Posterior vena cava (tissue), 2 donors: ENCODE measurements around the gene HOXA7. TPM values are rescaled to one million over a fixed set of nuclear protein-coding genes. Genes with fewer than 3 reads are reported as not detected.

Source experiments
- DNase-seq: peaks from one replicate; pipeline ENCODE4 v3.0.0-alpha.2; 2020; ENCODE audit warnings: low spot score
- intact Hi-C, 2 donors: fragments of 100-400 bp; cut with DNase I; formaldehyde crosslinking; loops; one replicate each; pipeline versions ENCODE4 v1.14.1 to v1.14.2; 2022 to 2023
- total RNA-seq, 2 donors: library from RNA; stranded (reverse); fragmentation: NEBNext Ultra II Directional; extraction: Animal tissue kit (Norgen Biotek cat#: 25700); gene quantifications; one replicate each; pipeline ENCODE4 v1.2.1, GENCODE V29; 2021
- donor health status: DM: yes; HTN: yes; CAD: no.
- donor health status: DM: yes; HTN: yes; CAD: no.

Gene HOXA7
- total RNA-seq, 2 donors from 2014 or later, result 6.2 to 6.7 TPM

DNA sequence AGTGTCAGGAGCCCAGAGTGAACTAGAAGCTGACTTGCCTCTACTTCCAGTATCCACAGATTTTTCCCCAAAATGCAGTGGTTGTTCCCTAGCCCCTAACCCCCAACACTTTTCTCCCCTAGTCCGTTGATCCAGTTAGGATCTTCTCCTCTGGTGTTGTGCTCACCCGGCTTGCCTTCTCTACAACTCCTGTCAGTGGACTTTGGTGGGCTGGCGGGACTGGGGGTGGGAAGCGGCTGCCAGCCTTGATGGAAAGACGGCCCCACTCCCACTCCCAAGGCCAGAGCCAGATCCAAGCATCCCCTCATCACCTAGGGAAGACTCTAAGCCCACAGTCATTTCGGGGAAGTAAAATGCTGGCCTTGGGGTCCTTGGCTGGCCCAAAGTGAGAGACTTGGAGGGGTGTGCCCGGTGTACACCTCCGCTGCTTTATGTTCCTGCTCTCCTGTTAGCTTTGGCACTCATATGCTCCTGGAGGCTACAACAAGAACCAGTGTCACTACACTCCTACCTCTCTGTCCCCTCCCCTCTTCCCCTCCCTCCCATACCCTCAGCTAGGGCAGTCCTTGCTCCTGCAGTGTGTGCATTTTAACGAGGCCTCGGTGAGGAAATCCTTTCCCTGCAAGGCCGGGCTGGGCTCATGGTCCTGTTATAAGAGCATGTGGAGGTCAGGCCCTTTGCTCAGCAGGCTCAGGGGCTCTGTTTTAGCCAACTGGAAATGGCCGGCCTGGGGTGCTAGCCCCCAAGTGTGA lies 18.6 kb upstream of the HOXA7 start:
- intact Hi-C loops, result no loop called here

DNA sequence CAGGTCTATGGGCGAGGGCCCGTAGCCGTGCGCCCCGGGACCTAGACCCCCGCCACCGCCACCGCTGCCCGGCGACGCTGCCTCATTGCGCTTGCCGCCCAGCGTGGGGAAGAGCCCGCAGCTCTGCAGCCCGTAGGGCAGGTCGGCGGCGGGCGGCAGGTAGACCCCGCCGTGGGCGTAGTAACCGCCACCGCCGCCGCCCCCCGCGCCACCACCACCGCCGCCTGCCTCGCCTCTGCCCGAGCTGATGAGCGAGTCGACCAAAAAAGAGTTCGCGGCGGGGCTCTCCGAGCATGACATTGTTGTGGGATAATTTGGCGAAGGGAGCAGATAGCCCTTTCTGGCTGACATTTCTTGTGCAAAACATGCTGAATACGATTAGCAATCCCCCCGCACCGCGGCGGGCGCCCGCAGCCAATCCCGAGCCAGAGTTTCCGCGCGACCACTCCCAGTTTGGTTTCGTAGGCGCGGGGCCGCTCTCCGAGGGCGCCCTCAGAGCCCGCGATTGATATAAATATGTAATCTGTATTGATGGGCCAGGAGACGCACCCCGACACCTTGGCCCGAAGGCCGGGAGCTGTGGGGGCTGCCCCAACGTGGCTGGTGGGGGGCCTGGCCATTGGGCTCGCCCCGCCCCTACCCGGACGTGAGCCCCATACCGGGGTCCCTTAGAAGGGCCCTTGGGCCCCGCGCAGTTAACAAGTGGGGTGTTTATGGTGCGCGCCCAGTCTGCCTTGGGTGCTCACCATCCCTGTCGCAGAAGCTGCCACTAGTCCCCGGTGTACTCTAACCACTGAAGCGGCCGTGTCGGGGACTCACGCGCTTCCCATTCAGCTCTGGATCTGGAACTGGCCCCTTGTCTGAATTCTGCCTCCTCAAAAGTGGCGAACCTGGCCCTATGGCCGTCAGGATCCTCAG lies 17.7 kb upstream of the HOXA7 start, which contains the start of gene HOXA10:
HOXA10 (minus strand) TSS at position 365 of the 918 bp plus-strand sequence; CDS start at position 351, 14 bp downstream.
- intact Hi-C loops, result no loop called here
- peak; percentile 80 for DNase-seq

More for the DNA sequence above, 18.6 kb upstream of the HOXA7 start:
- DNase-seq, result no peak

DNA sequence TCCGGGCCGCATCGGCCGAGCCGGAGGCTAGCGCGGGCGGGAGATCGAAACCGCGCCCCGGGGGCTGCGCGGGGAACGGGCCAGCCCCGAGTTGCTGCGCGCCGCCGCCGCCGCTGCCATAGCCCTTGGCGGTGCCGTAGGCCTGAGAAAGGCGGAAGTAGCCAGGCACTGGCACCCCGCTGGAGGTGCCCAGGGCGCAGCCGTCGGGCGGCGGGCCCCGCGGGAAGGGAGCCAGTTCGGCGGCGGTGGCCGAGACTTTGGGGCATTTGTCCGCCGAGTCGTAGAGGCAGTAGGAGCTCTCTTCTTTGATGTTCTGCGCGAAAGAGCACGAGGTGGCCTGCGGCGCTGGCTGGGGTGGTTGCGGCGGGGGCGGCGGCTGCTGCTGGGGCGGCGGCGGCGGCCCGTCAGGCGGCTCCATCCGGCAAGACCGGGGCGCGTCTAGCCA lies 17.1 kb upstream of the HOXA7 start:
- intact Hi-C loops, result no loop called here
- DNase-seq, result peak; percentile 86

DNA sequence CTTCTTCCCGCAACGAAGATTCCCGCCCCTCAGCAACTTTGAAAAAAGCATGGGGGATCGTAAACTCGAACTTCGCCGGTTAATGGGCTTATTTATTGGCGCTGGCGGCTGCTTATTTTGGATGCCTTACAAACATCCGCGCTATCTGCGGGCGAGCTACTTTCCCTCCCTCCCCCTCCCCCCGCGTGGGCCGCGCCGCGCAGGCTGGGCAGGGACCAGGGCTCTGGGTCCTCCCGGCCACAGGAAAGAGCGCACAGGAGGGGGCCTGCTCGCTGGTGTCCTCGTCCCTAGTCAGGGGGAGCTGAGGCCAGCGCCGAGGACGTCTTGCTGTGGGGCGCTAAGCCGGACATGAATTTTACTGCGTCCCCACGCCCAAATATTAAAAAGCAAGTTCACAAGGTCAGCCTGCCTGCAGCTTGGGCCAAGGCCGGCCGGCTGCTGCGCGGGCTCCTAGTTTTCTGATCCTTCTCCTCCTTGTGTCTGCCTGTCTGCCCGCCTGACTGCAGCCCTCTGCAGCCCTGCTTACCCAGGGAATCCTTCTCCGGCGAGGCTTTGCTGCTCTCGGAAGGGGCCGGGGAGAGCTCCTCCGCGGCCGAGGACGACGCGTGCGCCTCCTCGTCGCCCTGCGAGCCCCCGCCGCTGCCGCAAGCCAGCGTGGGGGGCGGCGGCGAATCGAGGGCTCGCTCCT lies 16.5 kb upstream of the HOXA7 start:
- peak; percentile 90 for DNase-seq
- intact Hi-C loops, result no loop called here

DNA sequence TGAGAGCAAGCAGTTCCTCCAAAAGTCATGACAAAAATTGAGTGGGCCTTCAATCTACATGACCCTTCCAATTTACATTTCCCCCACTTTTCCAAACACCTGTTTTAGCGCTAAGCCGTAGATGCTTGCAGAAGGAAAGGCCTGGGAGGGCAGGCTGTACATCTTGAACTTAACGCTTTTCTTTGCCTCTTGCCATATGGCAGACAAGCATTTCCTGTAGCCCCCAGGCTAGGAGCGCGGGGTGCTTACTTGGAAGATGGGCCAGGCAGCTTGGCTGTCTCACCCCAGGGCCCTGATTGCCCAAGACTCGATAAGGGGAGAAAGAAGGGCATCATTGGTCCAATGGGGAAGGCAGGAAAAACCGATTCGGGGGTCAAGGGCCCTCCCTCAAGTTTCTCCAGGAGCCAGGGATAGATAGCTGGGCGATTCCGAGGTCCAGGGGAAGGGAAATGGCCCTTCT lies 15.9 kb upstream of the HOXA7 start:
- intact Hi-C loops, result no loop called here
- peak; percentile 72 for DNase-seq

DNA sequence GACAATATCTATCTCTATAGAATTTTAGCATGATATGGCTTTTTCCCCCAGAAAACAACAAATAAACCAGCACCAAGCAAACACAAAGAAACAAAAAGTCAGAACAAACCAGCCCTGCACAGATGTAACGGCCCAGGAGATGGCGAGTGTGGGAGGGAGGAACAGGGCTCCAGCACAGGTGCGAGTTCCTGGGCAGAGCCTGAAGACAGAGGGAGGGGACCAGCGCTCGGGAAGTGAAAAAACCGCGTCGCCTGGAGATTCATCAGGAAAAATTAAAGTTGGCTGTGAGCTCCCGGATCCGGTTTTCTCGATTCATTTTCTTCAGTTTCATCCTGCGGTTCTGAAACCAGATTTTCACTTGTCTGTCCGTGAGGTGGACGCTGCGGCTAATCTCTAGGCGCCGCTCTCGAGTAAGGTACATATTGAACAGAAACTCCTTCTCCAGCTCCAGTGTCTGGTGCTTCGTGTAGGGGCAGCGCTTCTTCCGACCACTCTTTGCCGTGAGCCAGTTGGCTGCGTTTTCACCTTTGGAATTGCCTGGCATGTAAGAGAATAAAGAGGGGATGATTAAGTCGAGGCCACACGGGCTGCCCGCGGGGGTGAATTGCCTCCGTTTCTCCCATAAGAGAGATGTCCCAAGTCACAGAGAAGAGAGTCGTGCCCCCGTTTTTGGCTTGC lies 15.3 kb upstream of the HOXA7 start:
- DNase-seq, result no peak
- intact Hi-C loops, result no loop called here

DNA sequence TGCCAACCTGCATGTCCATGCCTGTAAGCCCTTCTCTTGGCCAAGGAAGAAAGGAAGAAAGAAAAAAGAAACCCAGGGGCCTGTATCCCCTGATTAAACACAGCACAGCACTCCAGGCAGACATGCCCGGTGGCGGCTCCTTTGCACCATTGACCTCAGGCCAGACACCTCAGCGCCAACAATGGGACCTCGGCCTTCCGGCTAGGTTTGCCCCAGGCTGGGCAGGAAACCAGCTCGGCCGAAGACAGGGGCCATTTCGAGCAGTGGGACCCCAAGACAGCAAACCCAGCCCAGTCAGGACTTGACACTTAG lies 14.8 kb upstream of the HOXA7 start:
- intact Hi-C loops, result no loop called here
- peak; percentile 80 for DNase-seq

DNA sequence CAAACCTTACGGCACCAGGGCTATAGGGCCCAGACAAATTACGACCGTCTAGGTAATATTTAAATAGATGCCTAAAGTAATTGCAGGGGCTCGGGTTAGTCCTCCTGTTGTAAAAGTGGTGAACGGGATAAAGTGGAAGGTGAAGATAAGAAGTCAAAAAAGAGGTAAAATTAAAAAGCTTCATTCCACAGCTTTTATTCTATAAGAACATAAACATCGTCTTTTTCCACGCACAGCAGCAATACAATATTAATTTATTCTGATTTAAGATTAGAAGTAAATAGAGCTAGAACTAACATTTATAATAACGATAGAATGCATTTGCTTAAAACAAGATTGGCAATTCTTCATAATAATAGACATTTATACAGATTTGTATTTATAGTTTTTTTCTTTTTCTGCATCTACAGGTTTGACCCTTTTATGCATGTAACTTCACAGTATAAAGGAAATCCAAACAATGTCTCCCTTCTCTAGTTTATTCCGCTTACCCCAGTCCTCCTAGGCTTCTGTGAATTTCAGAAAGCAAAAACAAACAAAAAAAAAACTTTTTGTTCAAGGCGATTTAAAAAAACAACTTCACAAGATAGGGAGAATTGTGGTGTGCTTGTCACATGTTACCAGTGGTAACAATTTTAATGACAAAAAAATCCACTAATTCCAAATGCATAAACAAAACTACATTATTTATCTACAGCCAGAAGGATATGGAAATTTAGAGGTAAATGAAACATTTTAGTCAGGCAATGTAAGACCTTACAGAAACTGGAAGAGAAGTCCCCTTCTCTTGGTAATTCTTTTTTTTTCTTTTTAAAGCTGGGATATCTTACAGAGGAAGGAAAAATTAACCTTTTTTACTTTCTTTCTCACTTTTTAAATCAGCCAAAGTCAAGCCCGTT lies 14.2 kb upstream of the HOXA7 start:
- intact Hi-C loops, result no loop called here
- no peak for DNase-seq

DNA sequence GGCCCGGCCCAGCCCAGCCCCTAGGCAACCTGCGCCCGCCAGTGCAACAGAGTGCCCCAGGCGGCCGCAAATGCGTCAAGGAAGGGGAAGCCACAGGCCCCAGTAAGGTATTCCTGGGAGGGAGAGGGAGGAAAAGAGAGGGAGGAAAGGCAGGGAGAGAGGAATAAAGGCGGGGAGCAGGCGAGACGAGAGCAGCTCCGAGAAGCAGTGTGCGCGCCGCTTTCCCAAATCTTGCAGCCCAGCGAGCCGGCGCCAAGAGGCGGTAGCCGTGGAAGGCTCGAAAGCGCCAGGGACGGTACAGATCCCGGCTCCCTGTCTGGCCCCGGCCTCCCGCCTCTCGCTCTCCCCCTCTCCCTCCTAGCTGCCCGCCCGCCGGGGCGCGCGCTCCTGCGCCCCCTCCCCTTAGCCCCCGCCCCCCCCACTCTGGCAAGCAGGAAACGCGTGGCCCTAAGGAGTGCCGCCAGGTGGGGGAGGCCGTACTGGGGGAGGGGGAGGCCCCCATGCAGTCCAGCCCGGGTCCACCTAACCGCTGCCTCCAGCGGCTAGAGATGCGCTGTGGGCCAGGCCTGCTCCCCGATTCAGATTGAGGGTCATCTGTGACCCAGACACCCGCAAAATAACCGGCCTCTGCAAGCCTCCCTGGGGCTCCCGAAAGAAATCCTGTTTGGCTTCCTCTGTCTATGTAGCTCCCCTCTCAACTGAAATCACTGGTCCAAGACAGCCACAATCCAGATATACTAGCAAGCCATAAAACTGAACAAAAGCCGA lies 13.4 kb upstream of the HOXA7 start:
- intact Hi-C loops, result loop anchor here (10.0 kb wide), 4 partner anchors 795 to 1315 kb away; partner anchors contain the start of genes CBX3 (in 1 of the 2) and HNRNPA2B1 (in 1 of the 2)
- DNase-seq, result peak; percentile 82

DNA sequence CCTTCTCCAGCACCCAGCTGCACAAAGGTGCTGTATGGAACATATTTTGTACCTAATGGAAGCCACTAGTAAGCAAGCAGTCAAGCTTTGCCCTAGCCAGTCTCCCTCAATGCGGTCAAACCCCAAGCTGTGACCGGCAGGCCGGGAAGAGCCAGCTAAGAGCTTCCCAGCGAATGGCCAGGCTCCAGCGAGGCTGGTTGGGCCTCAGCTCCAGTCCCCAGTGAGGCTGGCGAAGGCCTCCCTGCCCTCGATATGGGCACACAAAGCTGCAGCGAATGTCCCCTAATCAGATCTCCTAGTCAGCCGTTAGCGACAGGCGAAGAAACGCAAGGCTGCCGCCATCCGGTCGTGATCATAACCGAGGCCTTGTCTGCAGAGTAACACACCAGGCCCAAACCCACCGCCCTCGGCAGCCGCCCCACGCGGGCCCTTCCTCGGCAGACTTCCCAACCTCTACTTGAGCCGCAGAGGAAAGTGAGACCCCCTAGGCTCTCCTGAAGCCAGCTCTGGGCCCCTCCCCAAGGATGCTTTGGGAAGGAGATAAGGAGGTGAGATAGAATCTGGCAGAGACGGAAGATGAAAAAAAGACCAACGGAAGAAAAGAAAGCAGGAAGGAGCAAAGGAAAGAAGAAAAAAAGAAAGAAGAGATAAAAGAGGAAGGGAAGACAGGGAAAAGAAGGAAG lies 11.9 kb upstream of the HOXA7 start:
- intact Hi-C loops, result loop anchor here (10.0 kb wide), 4 partner anchors 794 to 1314 kb away; partner anchors contain the start of genes CBX3 (in 1 of the 2) and HNRNPA2B1 (in 1 of the 2)
- DNase-seq, result peak; percentile 83

DNA sequence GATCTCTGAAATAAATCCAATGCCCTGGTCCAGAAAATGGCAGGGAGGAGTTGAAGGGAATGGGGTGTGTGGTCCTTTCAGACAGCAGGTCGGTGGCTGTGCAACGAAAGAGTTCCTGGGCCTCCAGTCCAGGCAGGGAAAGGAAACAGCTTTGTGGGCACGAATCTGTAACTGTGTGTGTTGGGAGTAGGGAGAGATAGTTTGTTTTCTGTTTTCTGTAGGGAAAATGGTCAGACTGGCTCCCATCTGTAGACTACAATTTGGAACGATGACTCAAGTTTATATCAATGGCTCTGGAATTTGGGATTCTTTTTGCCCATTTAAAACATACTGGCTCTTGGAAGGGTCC lies 11.4 kb upstream of the HOXA7 start:
- DNase-seq, result no peak
- intact Hi-C loops, result loop anchor here (10.0 kb wide), 4 partner anchors 793 to 1313 kb away; partner anchors contain the start of genes CBX3 (in 1 of the 2) and HNRNPA2B1 (in 1 of the 2)

DNA sequence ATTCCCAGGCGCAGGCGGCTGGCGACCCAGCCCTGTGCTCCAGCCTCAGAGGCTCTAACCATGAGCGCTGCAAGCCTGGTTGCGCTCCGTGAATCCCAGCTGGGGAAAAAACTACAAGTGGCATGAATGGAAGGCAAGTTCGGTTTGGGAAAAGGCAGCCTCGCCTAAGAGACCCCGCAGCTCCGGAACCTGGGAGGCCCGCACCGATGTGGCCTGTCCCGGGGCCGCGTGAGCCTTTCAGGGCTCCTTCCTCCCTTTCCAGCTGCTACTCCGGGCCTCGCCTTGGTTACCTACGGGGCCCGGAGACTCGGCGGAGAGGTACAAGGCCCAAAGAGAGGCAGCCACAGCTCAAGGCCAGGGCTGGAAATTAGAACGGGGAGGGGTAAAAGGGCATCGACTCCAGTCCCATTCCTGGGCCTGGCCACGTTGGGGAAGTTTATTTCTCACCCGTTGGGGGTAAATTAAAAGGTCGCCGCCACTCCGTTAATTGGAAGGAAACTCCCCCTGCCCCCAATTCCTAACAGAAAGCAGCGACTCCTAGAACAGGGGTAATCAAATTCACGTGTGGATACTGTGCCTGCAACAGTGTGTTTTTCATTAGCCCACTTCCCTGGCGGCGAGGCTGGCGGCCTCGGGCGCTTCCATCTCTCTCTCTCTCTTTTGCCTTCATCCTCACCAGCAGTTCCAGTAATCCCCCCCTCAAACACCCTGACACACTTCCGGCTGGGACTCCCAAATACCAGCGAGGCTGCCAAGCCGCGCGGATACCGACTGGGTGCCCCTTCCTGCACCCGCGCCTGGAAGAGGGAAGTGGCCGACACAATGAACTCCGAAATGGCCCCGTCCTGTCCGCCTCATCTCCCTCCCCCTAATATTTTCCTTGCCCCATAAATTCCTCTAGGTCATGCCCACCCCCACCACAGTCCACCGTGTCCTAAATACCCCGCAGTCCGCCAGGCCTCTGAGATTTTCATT lies 10.3 kb upstream of the HOXA7 start:
- DNase-seq, result peak; percentile 83
- intact Hi-C loops, result loop anchor here (10.0 kb wide), 4 partner anchors 792 to 1312 kb away; partner anchors contain the start of genes CBX3 (in 1 of the 2) and HNRNPA2B1 (in 1 of the 2)

DNA sequence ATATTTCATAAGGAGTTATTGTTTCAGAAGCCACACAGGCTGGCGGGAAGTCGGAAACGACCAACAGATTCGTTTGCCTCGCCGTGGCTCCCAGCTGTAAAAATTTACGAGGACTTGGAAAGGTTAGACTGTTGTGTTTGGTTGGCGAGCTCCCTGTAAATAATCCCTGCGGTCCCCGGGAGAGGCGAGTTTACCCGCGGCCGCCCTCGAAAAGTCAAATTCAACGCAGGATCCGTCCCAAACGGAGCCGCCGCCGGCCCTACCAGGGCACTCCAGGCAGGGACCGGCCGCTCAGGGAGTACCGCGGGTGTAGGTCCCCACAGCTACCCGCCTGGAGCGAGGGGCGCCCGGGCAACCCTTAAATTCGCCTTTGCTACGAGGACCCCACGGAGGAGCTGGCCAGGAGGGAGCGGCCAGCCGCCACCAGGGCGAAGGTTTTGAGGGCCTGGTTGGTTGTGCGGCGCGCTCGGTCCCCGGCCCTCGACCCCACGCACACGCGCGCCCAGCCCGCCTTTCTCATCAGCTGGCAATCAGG lies 9.6 kb upstream of the HOXA7 start:
- DNase-seq, result peak; percentile 82
- intact Hi-C loops, result loop anchor here (10.0 kb wide), 4 partner anchors 791 to 1311 kb away; partner anchors contain the start of genes CBX3 (in 1 of the 2) and HNRNPA2B1 (in 1 of the 2)

DNA sequence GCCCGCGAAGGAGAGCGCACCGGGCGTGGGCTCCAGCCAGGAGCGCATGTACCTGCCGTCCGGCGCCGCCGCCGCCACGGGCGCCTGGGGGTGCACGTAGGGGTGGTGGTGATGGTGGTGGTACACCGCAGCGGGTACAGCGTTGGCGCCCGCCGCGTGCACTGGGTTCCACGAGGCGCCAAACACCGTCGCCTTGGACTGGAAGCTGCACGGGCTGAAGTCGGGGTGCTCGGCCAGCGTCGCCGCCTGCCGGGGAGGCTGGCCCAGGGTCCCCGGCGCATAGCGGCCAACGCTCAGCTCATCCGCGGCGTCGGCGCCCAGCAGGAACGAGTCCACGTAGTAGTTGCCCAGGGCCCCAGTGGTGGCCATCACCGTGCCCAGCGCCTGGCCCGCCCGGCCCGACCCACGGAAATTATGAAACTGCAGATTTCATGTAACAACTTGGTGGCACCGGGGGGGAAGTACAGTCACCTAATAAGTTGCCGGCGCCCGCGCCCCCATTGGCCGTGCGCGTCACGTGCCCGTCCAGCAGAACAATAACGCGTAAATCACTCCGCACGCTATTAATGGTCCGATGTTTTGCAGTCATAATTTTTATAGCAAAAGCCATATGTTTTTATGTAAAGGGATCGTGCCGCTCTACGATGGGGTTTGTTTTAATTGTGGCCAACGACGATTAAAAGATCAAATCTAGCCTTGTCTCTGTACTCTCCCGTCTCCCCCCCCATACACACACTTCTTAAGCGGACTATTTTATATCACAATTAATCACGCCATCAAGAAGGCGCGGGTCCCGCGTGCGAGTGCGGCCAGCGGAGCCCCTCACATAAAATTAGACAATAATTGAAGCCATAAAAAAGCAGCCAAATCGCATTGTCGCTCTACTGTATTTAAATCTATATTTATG lies 8.9 kb upstream of the HOXA7 start, which contains the start of gene HOXA9:
HOXA9 (minus strand) TSS at position 449 of the 907 bp plus-strand sequence; CDS start at position 369, 80 bp downstream.
- DNase-seq, result peak; percentile 96
- intact Hi-C loops, result loop anchor here (10.0 kb wide), 4 partner anchors 791 to 1311 kb away; partner anchors contain the start of genes CBX3 (in 1 of the 2) and HNRNPA2B1 (in 1 of the 2)
